ENCODE measurements around the gene TVP23A. TPM values are rescaled to one million over a fixed set of nuclear protein-coding genes. Genes with fewer than 3 reads are reported as not detected.

The TVP23A gene
- total RNA-seq, 1 experiment from 2014 or later: not detected

- Histone ChIP-seq H3K27ac (no peak overlapping the region), H3K9me3 (replicated peaks) (peaks cover 2% of the 10 kb centered on the region; the same call in 1 of the 2 replicates), H3K4me3 (no peak overlapping the region), H3K27me3 (replicated peaks) (0 out of 2 replicates have a peak, but pooled peaks cover 4% of the 10 kb centered on the region), H3K36me3 (no peaks in the 10 kb centered on the region), H3K4me1 (replicated peaks) (no peaks in the 10 kb centered on the region)
- no peak for DNase-seq (ENCODE audit: low read depth in 1 of 2, low spot score in 2 of 2)
Measured at GRCh38 chr16:10849736-10850477, 31.3 kb upstream of the TVP23A start.

GRCh38 chr16:10847176-10847575 is 28.6 kb upstream of the TVP23A start:
- DNase-seq (ENCODE audit: low read depth in 1 of 2, low spot score in 2 of 2): no peak

GRCh38 chr16:10846213-10846998 is 27.8 kb upstream of the TVP23A start:
- Histone ChIP-seq H3K27me3 (replicated peaks) (0 out of 2 replicates have a peak, but pooled peaks cover 4% of the 10 kb centered on the region), H3K9me3 (replicated peaks) (peaks cover 2% of the 10 kb centered on the region; the same call in 1 of the 2 replicates), H3K4me1 (replicated peaks) (no peaks in the 10 kb centered on the region), H3K27ac (no peak overlapping the region), H3K36me3 (no peaks in the 10 kb centered on the region), H3K4me3 (no peak overlapping the region)
- DNase-seq (ENCODE audit: low read depth in 1 of 2, low spot score in 2 of 2): no peak

More at GRCh38 chr16:10847176-10847575, 28.6 kb upstream of the TVP23A start:
- Histone ChIP-seq H3K27ac (no peak overlapping the region), H3K9me3 (replicated peaks) (peaks cover 2% of the 10 kb centered on the region; the same call in 1 of the 2 replicates), H3K4me3 (no peak overlapping the region), H3K27me3 (replicated peaks) (0 out of 2 replicates have a peak, but pooled peaks cover 4% of the 10 kb centered on the region), H3K4me1 (replicated peaks) (no peaks in the 10 kb centered on the region), H3K36me3 (no peaks in the 10 kb centered on the region)

- Histone ChIP-seq H3K36me3 (no peaks in the 10 kb centered on the region), H3K27ac (no peak overlapping the region), H3K9me3 (replicated peaks) (no peaks in the 10 kb centered on the region), H3K4me3 (no peak overlapping the region), H3K27me3 (replicated peaks) (no peaks in the 10 kb centered on the region), H3K4me1 (replicated peaks) (no peaks in the 10 kb centered on the region)
- DNase-seq (ENCODE audit: low read depth in 1 of 2, low spot score in 2 of 2): no peak
Measured at GRCh38 chr16:10840703-10841102, 22.1 kb upstream of the TVP23A start.

GRCh38 chr16:10839279-10839666 is 20.7 kb upstream of the TVP23A start:
- Histone ChIP-seq H3K27me3 (replicated peaks) (no peaks in the 10 kb centered on the region), H3K4me1 (replicated peaks) (no peaks in the 10 kb centered on the region), H3K9me3 (replicated peaks) (no peaks in the 10 kb centered on the region)

GRCh38 chr16:10838621-10839278 is 20.2 kb upstream of the TVP23A start:
- no peak for DNase-seq (ENCODE audit: low read depth in 1 of 2, low spot score in 2 of 2)
- Histone ChIP-seq H3K27ac (no peak overlapping the region), H3K36me3 (no peaks in the 10 kb centered on the region), H3K4me1 (replicated peaks) (no peaks in the 10 kb centered on the region), H3K27me3 (replicated peaks) (no peaks in the 10 kb centered on the region), H3K9me3 (replicated peaks) (no peaks in the 10 kb centered on the region), H3K4me3 (no peak overlapping the region)

More at GRCh38 chr16:10839279-10839666, 20.7 kb upstream of the TVP23A start:
- Histone ChIP-seq H3K4me3 (no peak overlapping the region), H3K36me3 (no peaks in the 10 kb centered on the region), H3K27ac (no peak overlapping the region)
- no peak for DNase-seq (ENCODE audit: low read depth in 1 of 2, low spot score in 2 of 2)

GRCh38 chr16:10836174-10836853 is 17.7 kb upstream of the TVP23A start:
- Histone ChIP-seq H3K4me3 (no peak overlapping the region), H3K4me1 (replicated peaks) (no peaks in the 10 kb centered on the region), H3K9me3 (replicated peaks) (no peaks in the 10 kb centered on the region), H3K36me3 (no peaks in the 10 kb centered on the region), H3K27ac (no peak overlapping the region), H3K27me3 (replicated peaks) (no peaks in the 10 kb centered on the region)
- DNase-seq (ENCODE audit: low read depth in 1 of 2, low spot score in 2 of 2): no peak

GRCh38 chr16:10835281-10835931 is 16.8 kb upstream of the TVP23A start:
- Histone ChIP-seq H3K4me3 (no peak overlapping the region), H3K36me3 (no peaks in the 10 kb centered on the region), H3K9me3 (replicated peaks) (no peaks in the 10 kb centered on the region), H3K27ac (no peak overlapping the region), H3K27me3 (replicated peaks) (no peaks in the 10 kb centered on the region), H3K4me1 (replicated peaks) (no peaks in the 10 kb centered on the region)
- no peak for DNase-seq (ENCODE audit: low read depth in 1 of 2, low spot score in 2 of 2)

GRCh38 chr16:10834766-10835165 is 16.2 kb upstream of the TVP23A start:
- no peaks in the 10 kb centered on the region for H3K27me3 ChIP-seq (replicated peaks)

GRCh38 chr16:10834130-10834529 is 15.5 kb upstream of the TVP23A start:
- no peaks in the 10 kb centered on the region for H3K36me3 ChIP-seq
- H3K27ac ChIP-seq: no peak overlapping the region
- no peaks in the 10 kb centered on the region for H3K4me1 ChIP-seq (replicated peaks)
- H3K27me3 ChIP-seq (replicated peaks): peaks cover 2% of the 10 kb centered on the region; the same call in 1 of the 2 replicates
- no peaks in the 10 kb centered on the region for H3K9me3 ChIP-seq (replicated peaks)
- H3K4me3 ChIP-seq: no peak overlapping the region
- no peak for DNase-seq (ENCODE audit: low read depth in 1 of 2, low spot score in 2 of 2)

More at GRCh38 chr16:10834766-10835165, 16.2 kb upstream of the TVP23A start:
- Histone ChIP-seq H3K27ac (no peak overlapping the region), H3K9me3 (replicated peaks) (no peaks in the 10 kb centered on the region), H3K36me3 (no peaks in the 10 kb centered on the region), H3K4me1 (replicated peaks) (no peaks in the 10 kb centered on the region), H3K4me3 (no peak overlapping the region)
- no peak for DNase-seq (ENCODE audit: low read depth in 1 of 2, low spot score in 2 of 2)

GRCh38 chr16:10833271-10833670 is 14.7 kb upstream of the TVP23A start:
- peaks cover 6% of the 10 kb centered on the region; the same call in 1 of the 2 replicates for H3K27me3 ChIP-seq (replicated peaks)
- DNase-seq (ENCODE audit: low read depth in 1 of 2, low spot score in 2 of 2): no peak
- no peaks in the 10 kb centered on the region for H3K4me1 ChIP-seq (replicated peaks)
- no peaks in the 10 kb centered on the region for H3K36me3 ChIP-seq
- no peaks in the 10 kb centered on the region for H3K9me3 ChIP-seq (replicated peaks)
- no peak overlapping the region for H3K27ac ChIP-seq
- H3K4me3 ChIP-seq: no peak overlapping the region

- peaks cover 6% of the 10 kb centered on the region; the same call in 1 of the 2 replicates for H3K27me3 ChIP-seq (replicated peaks)
- no peaks in the 10 kb centered on the region for H3K4me1 ChIP-seq (replicated peaks)
- H3K36me3 ChIP-seq: no peaks in the 10 kb centered on the region
- H3K9me3 ChIP-seq (replicated peaks): no peaks in the 10 kb centered on the region
- H3K4me3 ChIP-seq: no peak overlapping the region
- H3K27ac ChIP-seq: no peak overlapping the region
- no peak for DNase-seq (ENCODE audit: low read depth in 1 of 2, low spot score in 2 of 2)
Measured at GRCh38 chr16:10831894-10832886, 13.6 kb upstream of the TVP23A start.

All from SJSA1 (cell line).